MM.1S (cell line): ENCODE data around the gene TRIM27.

Experiments used
- CTCF ChIP-seq: fragments of 300-600 bp; sonication (generic); IDR thresholded peaks from 2 replicates; pipeline ENCODE4 v1.5.1; 2016; ENCODE audit warnings: antibody characterized with exemption, low read length, mixed read lengths
- EZH2 ChIP-seq: fragments of 300-600 bp; sonication (generic); optimal IDR thresholded peaks from 2 replicates; pipeline ENCODE3; 2017; ENCODE audit warnings: low read depth, mild to moderate bottlenecking, antibody characterized with exemption, low read length, mixed read lengths
- EZH2phosphoT487 ChIP-seq: fragments of 300-600 bp; sonication (generic); IDR thresholded peaks from 2 replicates; pipeline ENCODE4 v1.6.1; 2018; ENCODE audit warnings: antibody characterized with exemption, low read length

GRCh38 chr6:28906669-28907068 is 17.1 kb downstream of the TRIM27 start:
- TF ChIP-seq CTCF (no peak), EZH2 (no peak), EZH2phosphoT487 (no peak)
